Lower lobe of right lung (tissue), 2 donors: ENCODE results near the gene LPAR5. TPM values are rescaled to one million over a fixed set of nuclear protein-coding genes. Genes with fewer than 3 reads are reported as not detected.
A peak's percentile ranks its signal among the peaks of the same experiment; 100 is the strongest.

ENCODE experiments used
- ATAC-seq, 2 donors: fragments of 200-7000 bp; cut with Tn5 transposase; one replicate each; pipeline ENCODE4 v1.9.1; 2020 to 2022; ENCODE audit warnings: mild to moderate bottlenecking in 2 of 2, moderate library complexity in 2 of 2
- DNase-seq: peaks from one replicate; pipeline ENCODE4 v3.0.0-alpha.2; 2020
- H3K27ac ChIP-seq: fragments of 200-600 bp; one replicate; pipeline ENCODE4 v1.8.0; 2022
- H3K27me3 ChIP-seq: fragments of 200-600 bp; one replicate; pipeline ENCODE4 v1.8.0; 2022; ENCODE audit warnings: low read depth
- H3K36me3 ChIP-seq: fragments of 200-600 bp; one replicate; pipeline ENCODE4 v1.8.0; 2022; ENCODE audit warnings: mild to moderate bottlenecking
- H3K4me1 ChIP-seq: fragments of 200-600 bp; one replicate; pipeline ENCODE4 v1.8.0; 2022
- H3K4me3 ChIP-seq: fragments of 200-600 bp; one replicate; pipeline ENCODE4 v1.8.0; 2022; ENCODE audit warnings: mild to moderate bottlenecking
- H3K9me3 ChIP-seq: fragments of 200-600 bp; one replicate; pipeline ENCODE4 v1.8.0; 2022
- intact Hi-C: fragments of 100-400 bp; cut with DNase I; formaldehyde crosslinking; loops from one replicate; pipeline ENCODE4 v1.11.0; 2022
- long read RNA-seq: library from polyadenylated mRNA; unstranded; transcript quantifications from one replicate; pipeline ENCODE4 v2.0.0, GENCODE V29; 2021
- total RNA-seq: library from RNA; stranded (reverse); fragmentation: NEBNext Ultra II Directional; extraction: Animal tissue kit (Norgen Biotek cat#: 25700); gene quantifications from one replicate; pipeline ENCODE4 v1.2.1, GENCODE V29; 2021
- TF ChIP-seq, protein P1 (sequence below): fragments of 200-600 bp; IDR thresholded peaks from one replicate; pipeline ENCODE4 v1.8.0; 2022; ENCODE audit warnings: antibody characterized with exemption, mild to moderate bottlenecking
- donor health status: DM: no; HTN: yes; CAD: no; lungs with severe emphysema.

Gene LPAR5
- total RNA-seq: 3.8 TPM
- long read RNA-seq, partial matches to known transcripts: 0 of 4 reads
- long read RNA-seq, other reads (novel, unspliced or antisense): 2 of 4 reads

DNA sequence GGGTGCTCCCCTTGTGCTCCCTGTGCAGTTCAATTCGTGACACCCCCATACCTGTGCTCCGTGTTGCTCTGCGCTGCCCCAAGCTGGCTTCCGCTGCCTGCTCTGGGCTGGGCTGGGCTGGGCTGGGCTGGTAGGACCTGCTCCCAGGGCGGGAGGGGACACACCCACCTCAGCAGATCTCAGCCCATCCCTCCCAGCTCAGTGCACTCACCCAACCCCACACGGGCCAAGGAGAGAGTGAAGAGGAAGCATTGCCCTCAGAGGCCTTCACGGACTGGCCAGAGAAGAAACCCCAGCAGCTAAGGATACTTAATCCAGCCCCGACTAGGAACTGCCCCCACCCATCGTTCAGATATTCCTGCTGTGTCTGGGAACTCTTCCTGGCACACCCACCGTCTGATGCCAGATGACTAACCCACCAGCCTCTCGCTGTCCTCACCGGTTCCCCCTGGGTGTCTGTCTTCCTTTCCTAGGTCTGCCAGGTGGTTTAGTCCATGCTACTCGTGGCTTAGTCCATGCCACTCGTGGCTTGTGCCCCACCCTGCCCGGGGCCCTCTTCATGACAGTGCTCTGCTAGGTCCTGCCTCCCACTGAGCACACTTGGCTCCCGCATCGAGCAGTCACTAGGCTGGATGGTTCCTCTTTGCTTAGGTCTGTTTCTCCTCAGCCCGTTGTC, at the start of gene LPAR5:
LPAR5 (minus strand) TSS at position 104 of the 676 bp plus-strand sequence. CDS start 14,711 bp downstream, outside the sequence.
- peak within 1 kb of the TSS; percentile 7 for H3K4me3 ChIP-seq
- ATAC-seq (peak; percentile 48 to 75), DNase-seq (peak; percentile 62)
- H3K9me3 ChIP-seq: no peaks in the 10 kb centered on the region
- intact Hi-C loops: no loop called here
- peak within 1 kb of the TSS; percentile 60 for H3K27ac ChIP-seq
- H3K27me3 ChIP-seq: no peaks in the 10 kb centered on the region
- peaks cover 15% of the 10 kb centered on the region for H3K4me1 ChIP-seq
- no peaks in the 10 kb centered on the region for H3K36me3 ChIP-seq
- TF ChIP-seq, protein P1, sequence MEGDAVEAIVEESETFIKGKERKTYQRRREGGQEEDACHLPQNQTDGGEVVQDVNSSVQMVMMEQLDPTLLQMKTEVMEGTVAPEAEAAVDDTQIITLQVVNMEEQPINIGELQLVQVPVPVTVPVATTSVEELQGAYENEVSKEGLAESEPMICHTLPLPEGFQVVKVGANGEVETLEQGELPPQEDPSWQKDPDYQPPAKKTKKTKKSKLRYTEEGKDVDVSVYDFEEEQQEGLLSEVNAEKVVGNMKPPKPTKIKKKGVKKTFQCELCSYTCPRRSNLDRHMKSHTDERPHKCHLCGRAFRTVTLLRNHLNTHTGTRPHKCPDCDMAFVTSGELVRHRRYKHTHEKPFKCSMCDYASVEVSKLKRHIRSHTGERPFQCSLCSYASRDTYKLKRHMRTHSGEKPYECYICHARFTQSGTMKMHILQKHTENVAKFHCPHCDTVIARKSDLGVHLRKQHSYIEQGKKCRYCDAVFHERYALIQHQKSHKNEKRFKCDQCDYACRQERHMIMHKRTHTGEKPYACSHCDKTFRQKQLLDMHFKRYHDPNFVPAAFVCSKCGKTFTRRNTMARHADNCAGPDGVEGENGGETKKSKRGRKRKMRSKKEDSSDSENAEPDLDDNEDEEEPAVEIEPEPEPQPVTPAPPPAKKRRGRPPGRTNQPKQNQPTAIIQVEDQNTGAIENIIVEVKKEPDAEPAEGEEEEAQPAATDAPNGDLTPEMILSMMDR: no peak

DNA sequence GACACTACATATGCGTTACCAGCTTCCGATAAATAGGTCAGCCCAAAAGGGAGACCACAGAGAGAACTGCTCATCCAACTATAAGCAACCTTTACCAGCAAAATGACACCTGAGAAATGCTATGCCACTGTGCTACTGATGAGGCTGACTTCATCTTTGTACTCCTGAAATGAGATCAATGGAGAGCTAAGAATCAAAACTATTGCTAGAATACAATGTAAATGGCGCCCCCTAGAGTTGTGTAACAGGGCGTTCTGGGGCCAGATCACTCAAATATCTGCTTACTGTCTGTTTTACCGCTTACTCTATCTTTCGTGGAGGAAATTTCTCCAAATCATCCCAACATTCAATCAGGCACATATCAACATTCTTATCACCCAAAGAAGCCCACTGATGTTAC, 48.9 kb upstream of the LPAR5 start:
- DNase-seq: no peak
- TF ChIP-seq, protein P1: peak; percentile 55
- peaks cover 40% of the 10 kb centered on the region for H3K4me1 ChIP-seq
- intact Hi-C loops: no loop called here
- H3K9me3 ChIP-seq: no peaks in the 10 kb centered on the region
- ATAC-seq: no peak
- H3K4me3 ChIP-seq: no peak overlapping the region
- no peaks in the 10 kb centered on the region for H3K27me3 ChIP-seq
- H3K27ac ChIP-seq: no peak overlapping the region
- H3K36me3 ChIP-seq: peaks cover 47% of the 10 kb centered on the region

DNA sequence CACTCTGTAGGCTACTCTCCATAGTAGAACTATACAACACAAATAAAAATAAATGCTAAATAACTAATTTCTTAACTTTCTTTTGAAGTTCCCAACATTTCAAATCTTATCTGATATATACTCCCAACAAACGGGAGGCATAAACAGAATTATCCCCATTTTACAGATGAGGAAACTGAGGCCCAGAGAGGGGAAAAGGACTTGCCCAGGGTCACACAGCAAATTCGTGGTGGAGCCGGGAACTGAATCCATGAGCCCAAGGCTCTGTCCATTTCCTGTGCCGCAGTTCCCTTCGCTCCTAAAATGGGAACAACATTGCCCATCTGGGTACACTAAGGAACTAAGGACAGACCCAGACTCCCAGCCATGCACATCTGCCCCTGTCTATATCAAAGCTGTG, 41.2 kb upstream of the LPAR5 start:
- Histone ChIP-seq H3K36me3 (peaks cover 95% of the 10 kb centered on the region), H3K4me3 (no peak overlapping the region), H3K27ac (no peak overlapping the region), H3K9me3 (no peaks in the 10 kb centered on the region), H3K27me3 (no peaks in the 10 kb centered on the region), H3K4me1 (no peaks in the 10 kb centered on the region)
- intact Hi-C loops: no loop called here
- TF ChIP-seq, protein P1: no peak
- DNase-seq (no peak), ATAC-seq (no peak)

DNA sequence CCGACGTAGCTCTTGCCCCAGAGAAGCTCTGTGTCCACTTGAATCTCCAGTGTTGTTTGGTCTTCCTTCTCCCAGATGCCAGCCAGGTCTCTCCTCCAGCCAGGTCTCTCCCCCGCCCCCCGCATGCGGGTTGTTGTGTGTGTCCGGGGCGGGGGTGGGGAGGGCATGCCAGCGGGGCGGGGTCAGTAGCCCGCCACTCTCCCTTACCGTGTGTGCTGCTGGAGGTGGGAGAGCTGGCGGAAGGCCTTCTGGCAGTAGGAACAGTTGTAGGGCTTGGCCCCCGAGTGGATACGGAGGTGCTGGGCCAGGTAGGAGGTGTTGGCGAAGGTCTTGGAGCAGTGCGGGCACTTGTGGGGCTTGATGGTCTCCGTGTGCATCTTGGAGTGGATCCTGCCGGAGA, 36.4 kb upstream of the LPAR5 start:
- Histone ChIP-seq H3K4me1 (no peaks in the 10 kb centered on the region), H3K27ac (no peak overlapping the region), H3K36me3 (peaks cover 100% of the 10 kb centered on the region), H3K9me3 (no peaks in the 10 kb centered on the region), H3K27me3 (no peaks in the 10 kb centered on the region), H3K4me3 (no peak overlapping the region)
- TF ChIP-seq, protein P1: no peak
- intact Hi-C loops: no loop called here
- DNase-seq (no peak), ATAC-seq (peak in 1 of 2 donors; percentile 18)

DNA sequence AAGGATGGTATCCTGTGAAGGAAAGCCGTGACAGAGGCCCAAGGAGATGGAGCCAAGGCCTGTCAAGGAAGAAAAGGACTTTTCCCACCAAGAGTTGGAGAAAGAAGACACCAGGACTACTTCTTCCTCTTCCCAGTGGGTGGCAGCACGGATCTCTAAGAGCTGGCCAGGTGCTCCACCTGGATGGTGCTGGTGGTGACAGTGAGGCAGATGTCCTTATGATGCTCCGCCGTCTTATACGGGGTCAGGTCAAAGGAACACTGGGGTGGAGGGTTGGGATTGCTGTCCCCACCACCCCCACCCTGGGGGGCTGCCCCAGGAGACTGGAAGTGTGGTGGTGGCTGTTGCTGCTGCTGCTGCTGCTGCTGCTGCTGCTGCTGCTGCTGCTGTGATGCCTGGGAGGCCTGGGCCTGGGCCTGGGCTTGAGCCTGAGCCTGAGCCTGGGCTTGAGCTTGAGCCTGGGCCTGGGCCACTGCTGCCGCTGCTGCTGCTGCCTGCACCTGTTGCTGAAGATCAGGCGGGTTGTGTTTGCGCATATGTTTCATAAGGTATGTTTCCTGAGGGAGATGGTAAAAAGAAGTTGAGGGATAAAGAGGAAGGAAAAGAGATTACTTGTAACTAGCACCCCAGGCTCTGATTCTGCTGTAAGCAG, 31.9 kb upstream of the LPAR5 start:
- TF ChIP-seq, protein P1: no peak
- intact Hi-C loops: no loop called here
- Histone ChIP-seq H3K9me3 (no peaks in the 10 kb centered on the region), H3K4me1 (no peaks in the 10 kb centered on the region), H3K36me3 (peaks cover 66% of the 10 kb centered on the region), H3K27me3 (no peaks in the 10 kb centered on the region), H3K4me3 (no peak overlapping the region), H3K27ac (no peak overlapping the region)
- ATAC-seq: no peak
- DNase-seq: no peak
